Stimulated activated CD8-positive, alpha-beta memory T cell treated with anti-CD3 and anti-CD28 coated beads, Interleukin-15, amount 100 ng/mL, for 1 hour (primary cell): ENCODE data around the gene OLIG3.

ENCODE experiments used
- DNase-seq: peaks from one replicate; pipeline ENCODE4 v3.0.0-alpha.2; 2020; ENCODE audit warnings: low read depth

Gene OLIG3

DNA sequence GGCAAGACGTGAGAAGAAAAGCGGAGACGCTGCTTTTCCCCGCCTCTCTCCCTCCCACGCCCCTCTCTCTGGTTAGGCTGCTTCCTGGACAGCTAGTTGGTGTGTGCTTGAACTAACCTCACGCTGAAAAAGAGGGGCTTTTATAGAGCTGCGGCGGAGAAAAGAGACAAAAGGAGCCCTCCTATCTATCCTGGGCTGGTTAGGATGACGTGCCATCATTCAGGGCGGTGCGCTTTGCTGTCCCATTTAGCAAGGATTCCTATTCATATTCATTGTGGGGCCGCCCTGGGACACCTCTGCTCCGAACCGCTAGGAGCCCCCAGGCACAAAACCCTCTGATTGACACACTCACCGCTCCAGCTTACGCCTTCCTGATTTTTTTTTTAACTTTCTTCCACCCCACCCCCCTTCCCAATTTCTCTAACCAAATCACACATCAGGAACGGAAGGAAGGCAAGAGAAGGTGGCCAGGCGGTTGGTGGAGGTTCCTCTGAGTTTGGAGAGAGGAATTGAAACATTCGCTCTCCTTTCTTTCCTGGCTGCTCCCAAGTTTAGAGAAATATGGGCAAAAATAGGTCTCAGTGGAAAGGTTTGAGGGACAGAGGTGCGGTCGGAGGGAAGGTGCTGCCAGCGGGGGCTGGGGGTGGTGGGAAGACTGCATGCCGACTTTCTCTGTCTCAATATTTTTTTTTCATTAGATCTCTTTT lies at the start of gene OLIG3:
Gene OLIG3 (minus strand): TSS at position 114 of the 707 bp plus-strand sequence. CDS start 224 bp downstream, outside the sequence.
- no peak for DNase-seq

DNA sequence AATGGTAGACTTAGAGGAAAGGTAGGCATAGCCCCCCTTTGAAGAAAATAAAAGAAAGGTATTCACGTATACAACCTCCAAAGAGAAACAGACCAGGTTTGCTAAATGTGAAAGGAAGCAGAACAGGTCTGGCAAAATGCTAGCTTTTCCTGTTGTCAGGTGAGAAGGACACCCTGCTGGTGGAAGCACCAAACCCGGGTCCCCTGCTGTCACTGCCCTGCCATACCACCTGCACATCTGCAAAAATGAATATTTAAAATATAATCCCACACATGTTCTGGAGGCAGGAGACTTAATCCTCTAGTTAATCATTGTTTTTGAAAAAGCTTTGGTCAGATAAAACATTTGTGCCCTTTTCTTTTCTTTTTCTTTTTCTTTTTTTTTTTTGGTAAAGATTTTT lies 48.9 kb upstream of the OLIG3 start:
- no peak for DNase-seq

DNA sequence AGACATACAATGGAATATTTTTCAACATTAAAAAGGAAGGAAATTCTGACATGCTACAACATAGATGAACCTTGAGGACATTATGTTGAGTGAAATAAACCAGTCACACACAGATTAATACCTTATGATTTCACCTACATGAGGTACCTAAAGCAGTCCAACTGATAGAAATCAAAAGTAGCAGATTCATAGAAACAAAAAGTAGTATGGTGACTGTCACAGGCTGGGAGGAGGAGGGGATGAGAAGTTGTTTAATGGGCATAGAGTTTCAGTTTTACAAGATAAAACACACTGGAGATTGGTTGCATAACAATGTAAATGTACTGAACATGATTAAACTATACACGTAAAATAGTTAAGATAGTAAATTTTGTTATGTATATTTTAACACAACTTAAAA lies 48.5 kb upstream of the OLIG3 start:
- no peak for DNase-seq

DNA sequence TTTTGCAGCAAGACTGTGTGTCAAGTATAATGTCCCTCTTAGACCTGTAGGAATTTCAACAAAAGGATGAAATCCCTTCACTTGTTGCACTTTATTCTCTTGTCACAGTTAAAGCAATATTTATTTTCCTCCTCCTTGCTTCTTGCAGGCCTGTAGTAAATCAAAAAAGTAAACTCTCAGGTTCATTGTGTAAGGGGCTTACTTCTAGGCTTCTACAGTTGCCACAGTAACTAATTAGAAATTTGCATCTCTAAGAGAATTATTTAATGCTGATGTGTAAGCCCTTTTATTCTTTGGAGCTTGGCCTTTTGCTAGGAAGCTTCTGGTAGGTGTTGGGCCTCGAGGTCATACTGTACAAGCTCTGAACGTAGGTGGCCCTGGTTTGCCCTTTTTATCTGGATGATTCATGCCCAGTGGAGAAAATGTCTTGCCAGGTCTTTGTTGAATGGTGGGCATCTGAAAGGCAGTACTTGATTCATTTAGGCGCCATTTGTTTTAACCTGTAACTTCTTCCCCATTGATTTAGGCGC lies 47.4 kb upstream of the OLIG3 start:
- DNase-seq, result no peak

DNA sequence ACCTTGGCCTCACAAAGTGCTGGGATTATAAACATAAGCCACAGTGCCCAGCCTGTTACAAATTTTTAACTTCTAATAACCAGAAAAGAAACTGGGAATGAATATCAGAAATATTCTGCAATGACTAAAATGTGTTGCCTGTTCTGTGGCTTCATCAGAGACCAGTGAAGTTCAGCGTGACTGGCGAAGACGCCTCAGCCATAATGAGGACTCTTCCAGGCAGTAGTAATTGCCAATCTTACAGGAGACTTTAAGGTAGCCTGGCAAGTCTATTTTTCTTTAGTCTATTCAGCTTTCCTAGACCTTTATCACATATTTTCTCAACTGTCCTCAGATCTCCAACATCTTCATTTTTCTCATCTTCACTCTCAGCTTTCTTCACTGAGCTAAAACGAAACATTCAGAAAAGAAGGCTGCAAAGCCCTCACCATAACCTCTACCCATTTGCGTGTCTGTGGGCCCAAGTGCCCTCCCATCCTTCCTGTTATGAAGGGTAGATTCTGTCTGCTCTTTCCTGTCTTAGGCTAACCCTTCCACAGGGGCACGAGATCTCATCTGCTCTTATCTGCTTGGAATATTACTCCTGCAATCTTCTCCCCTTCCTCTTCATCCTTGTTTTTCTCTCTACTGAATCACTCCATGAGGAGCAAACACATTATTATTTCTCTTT lies 42.0 kb upstream of the OLIG3 start:
- no peak for DNase-seq

DNA sequence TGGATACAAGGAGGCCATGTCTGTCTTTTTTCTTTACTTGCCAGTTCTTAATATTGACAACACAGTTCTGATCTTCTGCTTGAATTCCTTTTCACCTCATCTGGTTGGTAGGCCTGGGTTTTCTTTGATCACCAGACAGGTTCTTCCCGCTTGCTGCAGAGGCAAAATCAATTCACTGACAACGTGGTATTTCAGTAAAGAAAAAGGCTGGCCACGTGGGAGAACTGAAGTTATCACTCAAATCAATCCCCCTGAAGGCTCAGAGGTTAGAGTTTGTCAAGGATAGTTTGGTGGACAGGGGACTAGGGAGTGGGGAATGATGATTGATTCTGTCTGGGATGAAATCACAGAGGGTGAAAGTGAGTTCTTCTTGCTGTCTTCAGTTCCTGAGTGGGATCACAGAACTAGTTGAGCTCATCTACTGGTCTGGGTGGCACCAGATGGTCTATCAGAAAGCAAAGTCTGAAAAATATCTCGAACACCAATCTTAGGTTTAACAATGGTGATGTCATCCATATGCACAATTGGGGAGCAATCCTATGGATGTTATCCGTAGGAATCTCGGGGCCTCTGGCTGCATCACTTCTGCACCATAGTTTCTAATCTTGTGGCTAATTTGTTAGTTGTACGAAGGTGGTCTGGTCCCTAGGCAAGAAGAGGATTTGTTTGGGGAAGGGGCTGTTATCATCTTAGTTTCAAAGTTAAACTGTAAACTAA lies 37.3 kb upstream of the OLIG3 start:
- no peak for DNase-seq

DNA sequence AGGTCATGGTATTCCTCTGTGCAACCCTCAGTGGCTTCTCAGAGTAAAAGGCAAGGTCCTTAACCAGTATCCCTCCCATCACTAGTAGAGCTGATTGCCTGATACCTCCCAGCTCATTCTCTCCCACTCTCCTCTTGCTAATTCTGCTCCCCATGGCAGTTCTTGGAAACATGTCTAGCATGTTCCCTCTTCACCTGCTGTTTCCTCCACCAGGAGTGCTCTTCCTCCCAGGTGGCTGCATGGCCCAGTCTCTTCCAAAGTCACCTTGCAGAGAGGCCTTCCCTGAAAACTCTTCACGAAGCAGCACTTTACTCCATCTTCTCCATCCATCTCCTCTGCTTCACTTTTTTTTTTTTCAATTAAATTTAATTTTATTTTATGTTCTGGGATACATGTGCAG lies 36.2 kb upstream of the OLIG3 start:
- DNase-seq, result no peak

DNA sequence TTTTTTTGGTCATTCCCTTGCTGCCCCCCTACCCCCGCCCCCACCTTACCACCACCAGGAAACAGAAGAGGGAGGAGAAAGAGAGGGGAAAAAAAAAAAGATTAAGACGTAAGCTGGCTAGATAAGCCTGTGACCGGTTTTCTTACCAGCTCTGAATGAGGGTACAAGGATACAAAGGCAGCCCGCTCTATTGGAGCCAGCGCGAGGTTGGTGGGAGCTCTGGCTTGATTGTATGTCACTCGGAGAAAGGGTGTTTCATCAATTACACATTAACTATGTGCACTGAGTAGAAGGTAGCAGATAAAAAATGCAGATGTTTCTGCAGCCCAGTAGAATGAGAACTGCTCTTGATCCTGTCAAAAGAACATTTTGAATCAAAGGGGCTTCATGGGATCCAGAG lies 28.6 kb upstream of the OLIG3 start:
- DNase-seq, result no peak

DNA sequence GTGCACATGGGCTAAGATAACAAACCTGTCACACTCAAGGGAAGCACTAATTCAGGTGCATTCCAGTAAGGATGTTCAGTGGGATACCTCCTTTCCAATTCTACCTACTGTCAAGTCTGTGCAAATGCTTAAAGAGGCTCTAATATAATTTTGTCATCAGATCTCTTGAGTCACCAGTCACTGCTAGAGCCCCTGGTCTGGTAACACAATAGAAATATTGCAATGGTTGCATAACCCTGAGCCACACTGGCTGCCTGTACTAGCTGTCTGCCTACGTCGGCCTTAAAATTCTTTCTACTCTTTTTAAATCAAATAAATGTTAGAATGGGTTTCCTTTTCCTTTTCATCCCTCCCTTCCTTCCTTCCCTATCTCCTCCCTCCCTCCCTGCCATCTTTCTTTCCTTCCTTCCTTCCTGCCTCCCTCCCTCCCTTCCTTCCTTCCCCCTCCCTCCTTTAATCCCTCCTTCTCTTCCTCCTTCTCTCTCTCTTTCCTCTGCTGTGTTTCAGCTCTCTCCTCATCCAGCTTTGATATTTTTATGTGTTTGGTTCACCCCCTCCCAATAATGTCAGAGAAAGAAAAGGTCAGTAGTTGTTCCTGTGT lies 28.1 kb upstream of the OLIG3 start:
- no peak for DNase-seq

DNA sequence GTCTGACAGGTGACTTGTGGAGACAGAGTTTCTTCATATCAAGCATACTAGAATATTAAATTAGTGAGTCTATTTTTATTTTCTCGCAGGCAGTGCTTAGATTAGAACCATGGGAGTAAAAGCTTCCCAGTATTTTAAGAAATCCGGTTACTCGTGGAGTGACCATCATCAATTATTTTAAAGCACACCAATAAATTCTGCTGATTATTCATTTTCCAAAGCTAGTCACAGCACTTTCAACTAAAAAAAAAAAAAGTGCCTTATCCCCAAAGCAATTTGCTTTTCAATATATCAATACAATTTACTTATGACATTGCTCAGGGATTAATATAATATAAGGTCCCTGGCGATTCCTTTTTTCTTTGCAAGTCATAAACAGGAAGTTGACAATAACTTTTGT lies 26.3 kb upstream of the OLIG3 start:
- no peak for DNase-seq

DNA sequence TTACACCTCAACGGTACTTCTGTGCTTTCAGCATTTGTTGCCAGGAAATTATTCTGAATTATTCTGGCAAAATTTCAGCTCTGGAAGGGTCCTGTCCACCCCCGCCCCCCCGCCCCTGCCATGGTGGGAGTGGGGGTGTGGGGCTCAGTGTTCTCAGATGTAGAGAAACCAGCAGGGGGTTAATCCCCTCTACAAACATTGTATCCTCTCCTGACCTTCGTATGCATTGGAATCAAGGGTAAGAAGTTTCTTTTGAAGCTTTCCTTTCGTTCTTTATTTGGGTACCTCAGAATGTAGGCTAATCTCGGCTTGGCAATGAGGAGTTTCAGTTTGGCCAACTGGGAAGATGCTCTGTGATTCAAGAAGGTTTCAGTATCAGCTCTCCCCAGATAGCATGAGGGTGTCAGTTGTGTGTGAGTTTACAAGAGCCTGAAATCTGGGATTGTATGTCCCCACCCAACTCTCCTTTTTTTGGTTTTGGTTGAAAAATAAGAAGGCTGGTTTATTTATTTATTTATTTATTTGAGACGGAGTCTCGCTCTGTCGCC lies 25.5 kb upstream of the OLIG3 start:
- no peak for DNase-seq

DNA sequence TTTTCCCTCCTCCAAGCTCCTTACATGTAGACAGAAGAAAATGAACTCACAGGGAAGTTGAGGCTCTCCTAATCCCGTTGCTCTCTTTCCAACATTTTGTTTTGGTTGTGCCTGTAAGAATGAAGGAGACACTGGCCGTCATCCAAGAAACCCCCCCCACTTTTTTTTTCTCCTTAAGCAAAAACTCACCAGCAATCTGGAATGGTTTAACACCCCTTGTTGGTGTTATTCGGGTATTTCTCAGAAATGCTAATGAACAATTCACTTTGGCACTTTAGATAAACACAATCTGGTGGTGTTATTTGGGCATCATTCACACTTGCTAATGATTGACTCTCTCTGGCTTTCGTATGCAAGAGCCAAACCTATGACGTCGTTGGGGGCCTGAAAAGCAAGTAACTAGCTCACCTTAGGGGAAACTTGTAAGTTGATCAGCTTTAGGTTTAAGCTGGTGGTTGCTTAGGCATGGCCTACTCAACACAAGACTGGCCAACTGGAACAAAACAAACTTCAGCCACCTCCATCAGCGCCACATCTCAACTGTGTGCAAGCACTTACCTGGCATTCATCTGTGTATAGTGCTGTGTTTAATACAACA lies 24.3 kb upstream of the OLIG3 start:
- no peak for DNase-seq

DNA sequence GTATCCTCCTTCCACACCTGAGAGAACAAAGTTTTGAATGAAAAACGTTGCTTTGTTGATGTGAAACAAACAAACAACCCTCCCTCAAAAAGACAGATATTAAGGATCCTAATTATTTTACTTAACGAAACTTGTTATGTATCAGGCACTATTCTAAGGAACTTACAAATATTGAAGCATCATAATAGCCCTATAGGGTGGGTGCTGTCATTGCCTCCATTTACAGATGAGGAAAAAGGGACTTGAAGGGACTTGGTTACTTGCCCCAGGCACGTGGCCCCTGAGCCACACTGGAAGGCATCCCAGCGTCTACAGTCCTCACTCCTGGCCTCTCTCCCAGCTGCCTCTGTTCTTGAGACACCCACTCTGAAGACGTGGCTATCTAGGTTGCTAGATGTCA lies 20.2 kb upstream of the OLIG3 start:
- no peak for DNase-seq

DNA sequence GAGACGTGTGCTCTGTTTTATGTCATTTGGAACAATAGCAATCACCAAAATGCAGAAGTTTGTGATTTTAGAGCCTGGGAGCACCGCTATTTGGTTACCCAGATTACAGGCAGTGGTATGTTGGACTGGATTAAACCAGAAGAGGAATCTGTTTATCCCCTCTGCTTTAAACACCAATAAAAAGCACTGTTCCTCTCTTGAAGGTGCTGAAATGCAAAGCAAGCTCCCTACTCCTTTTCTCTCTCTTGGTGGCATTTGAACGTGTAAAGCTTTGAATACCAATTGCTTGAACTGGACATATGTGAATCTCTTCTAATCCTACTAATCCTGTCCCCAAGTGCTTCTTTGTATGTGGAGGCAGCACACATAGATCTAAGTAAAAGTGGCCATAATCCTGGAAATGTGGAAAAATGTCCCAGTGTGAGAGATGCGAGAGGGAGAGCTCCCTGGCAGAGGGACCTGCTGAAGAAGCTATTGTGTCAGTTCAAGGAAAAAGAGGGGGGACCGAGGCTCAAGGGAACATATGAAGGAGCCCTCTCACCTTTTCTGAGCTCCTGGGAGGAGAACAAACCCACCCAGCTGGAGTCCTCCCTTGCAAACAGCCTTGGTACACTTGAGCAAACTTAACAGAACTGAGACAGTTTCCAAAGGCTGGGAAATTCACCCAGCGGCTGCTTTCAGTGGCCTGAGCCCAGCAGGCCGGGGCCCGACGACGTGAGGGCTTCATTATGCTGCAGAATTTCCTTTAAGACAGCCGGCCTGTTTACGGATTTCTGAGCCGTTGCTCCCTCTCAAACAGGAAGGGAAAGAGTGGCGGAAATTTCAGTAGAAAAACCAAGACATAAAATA lies 18.8 kb upstream of the OLIG3 start:
- DNase-seq, result no peak

DNA sequence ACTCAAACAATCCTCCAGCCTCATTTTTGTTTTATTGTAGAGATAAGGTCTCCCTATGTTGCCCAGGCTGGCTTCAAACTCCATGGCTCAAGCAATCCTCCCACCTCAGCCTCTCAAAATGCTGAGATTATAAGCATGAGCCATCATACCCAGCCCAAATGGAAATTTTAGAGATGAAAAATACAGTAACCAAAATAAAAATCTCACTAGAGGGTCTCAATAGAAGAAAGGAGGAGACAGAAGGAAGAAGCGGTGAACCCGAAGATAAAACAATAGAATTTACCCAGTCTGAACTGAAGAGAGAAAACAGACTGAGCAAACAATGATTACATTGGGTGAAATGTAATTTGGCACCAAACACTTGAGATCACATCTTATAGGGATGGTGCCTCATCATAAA lies 16.7 kb upstream of the OLIG3 start:
- no peak for DNase-seq

DNA sequence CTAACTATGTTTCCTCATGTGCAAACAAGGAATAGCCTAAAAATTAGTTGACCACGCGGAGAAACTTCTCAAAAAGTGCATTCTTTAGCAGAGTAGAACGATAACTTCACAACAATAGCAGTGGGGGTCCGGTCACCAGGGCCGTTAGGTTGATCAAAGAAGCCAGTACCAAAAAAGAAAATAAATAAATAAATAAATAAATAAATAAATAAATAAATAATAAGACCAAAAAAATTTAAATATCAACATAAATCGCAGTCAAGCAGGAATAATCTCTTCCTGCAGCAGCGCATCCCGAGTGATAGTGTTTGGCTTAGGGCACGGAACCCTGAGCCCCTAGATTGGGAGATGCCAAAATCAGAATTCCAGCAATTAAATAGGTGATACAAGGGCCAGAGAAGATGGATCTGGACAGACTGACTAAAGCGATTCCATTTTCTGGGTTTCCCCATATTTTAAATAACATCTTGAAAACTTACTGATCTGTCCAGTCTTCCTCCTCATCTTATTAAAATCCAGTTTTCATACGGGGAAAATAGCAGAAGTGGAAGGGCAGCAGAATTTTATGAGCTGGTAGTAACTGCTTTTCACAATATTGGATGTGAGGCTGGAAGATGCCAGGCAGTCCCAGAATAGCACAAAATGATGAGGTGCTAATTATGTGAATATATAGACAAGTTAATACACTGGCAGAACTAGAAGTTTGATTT lies 4.4 kb upstream of the OLIG3 start:
- no peak for DNase-seq

DNA sequence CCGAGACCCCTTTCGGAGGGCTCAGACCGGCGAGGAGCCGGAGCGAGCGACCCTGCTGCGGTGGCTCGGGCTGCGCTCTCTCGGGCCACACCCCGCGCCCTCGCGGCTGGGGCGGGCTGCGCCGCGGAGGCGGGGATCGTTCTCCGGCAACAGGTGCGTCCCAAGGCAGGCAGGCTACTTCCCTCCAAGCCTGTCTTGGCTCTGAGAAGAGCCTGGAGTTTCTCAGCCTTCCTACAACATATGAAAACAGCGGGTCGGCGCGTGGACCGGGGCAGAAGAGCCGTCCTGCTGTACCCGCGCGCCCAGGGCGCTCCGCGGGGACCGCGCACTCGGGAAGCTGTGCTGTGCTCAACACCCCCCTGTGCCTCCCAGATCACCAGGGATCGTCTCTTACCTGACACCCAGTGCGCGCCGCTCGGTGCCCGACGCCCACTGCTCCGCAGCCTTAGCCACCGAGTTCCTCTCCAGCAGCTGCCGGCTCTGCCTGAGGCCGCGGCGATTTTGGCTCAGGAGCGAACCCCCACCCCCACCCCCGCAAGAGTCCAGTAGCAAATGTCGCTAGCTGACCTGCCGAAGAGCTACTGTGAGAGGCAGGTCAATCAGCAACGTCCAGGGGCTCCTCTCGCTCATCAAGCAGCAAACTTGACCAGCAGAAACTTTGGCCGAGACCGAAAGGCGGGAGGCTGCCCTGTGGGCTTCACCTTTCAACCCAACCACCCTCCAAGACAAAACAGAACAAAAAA lies 3.7 kb upstream of the OLIG3 start:
- no peak for DNase-seq

DNA sequence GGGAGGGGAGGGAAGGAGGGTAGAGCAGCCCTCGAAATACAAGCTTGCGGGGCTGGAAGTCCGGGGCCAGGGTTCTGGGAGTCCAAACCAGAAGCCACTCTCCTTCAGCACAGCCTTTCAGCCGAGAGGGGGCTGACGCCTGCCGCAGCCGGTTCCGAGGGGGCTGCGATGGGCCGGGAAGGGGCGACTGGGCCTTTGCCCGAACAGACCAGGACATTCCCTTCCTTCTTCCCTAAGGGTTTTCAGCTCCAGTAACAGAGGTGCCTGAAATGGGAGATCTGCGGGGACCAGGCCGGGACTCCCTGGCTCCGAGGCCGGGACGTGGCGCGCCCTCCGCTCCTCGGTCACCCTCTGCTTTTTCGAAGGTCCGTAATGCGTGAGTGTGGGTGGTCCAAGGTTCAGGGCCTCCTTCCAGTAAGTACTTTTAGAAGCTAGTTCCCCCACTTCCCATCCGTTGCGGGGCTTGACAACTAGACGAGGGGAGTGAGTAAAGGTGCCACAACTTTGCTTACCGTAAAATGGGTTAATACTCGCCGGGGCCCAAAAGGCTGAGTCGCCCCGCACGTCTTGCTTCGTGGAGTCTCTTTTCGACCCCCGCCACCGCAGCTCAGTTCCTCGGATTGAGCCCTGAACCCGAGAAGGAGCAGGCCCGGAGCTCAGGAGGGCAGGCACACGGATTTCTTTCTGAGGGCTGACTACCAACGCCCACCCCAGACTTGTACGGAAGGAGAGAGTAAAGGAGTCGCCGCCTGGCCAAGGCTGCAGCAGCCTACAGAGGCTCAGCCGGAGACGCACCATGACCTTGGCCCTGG lies 2.9 kb upstream of the OLIG3 start:
- no peak for DNase-seq

DNA sequence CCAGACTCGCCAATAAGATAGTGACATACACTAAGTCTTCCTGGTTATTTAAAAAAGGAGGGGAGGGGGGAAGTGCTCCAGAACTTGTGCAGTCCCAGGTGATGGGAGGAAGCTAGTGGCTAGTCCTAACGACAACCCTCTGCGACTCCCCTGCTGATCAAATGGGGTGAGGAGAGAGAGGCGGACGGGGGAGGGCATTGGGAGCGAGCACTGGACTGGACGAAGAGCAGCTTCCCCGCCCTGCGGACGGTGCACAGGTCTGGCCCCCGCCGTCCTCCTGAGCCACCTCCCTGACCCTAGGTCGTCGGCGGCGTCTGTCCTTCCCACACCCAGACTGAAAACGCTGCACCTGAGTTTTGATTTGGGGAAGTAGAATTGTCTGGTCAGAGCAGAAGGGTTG lies 2.2 kb upstream of the OLIG3 start:
- no peak for DNase-seq
